HG02981 (cell line): ENCODE data around the gene RASSF4.

Experiments
- ATAC-seq: cut with Tn5 transposase; IDR thresholded peaks from one replicate; pipeline ENCODE4 v1.9.1; 2021; ENCODE audit warnings: mild to moderate bottlenecking, moderate library complexity; ENCODE audit not compliant: unreplicated experiment

RASSF4 gene

GRCh38 chr10:44985175-44985681, 25.6 kb downstream of the RASSF4 start:
- ATAC-seq: no peak

GRCh38 chr10:44986179-44986578, 26.6 kb downstream of the RASSF4 start:
- no peak for ATAC-seq

- ATAC-seq: no peak
These were observed 27.1 kb downstream of the RASSF4 start for GRCh38 chr10:44986670-44987069.

- no peak for ATAC-seq
These were observed 29.5 kb downstream of the RASSF4 start for GRCh38 chr10:44988957-44989585.

- ATAC-seq: no peak
These were observed 30.1 kb downstream of the RASSF4 start for GRCh38 chr10:44989597-44990301.

GRCh38 chr10:44990302-44990655, 30.7 kb downstream of the RASSF4 start:
- no peak for ATAC-seq

GRCh38 chr10:44990965-44991364, 31.4 kb downstream of the RASSF4 start:
- no peak for ATAC-seq

GRCh38 chr10:44991571-44991970, 32.0 kb downstream of the RASSF4 start:
- ATAC-seq: no peak

- no peak for ATAC-seq
These were observed 32.6 kb downstream of the RASSF4 start for GRCh38 chr10:44992070-44992731.

- no peak for ATAC-seq
These were observed 33.2 kb downstream of the RASSF4 start for GRCh38 chr10:44992732-44993225.

- ATAC-seq: no peak
These were observed 33.8 kb downstream of the RASSF4 start for GRCh38 chr10:44993226-44993921.

- no peak for ATAC-seq
These were observed 34.5 kb downstream of the RASSF4 start for GRCh38 chr10:44993922-44994751.

GRCh38 chr10:44994752-44995530, 35.3 kb downstream of the RASSF4 start:
- ATAC-seq: no peak

GRCh38 chr10:44995581-44995913, 35.9 kb downstream of the RASSF4 start:
- ATAC-seq: no peak

- no peak for ATAC-seq
These were observed 36.5 kb downstream of the RASSF4 start for GRCh38 chr10:44995914-44996669.

GRCh38 chr10:44997105-44997748, 37.6 kb downstream of the RASSF4 start:
- no peak for ATAC-seq

- ATAC-seq: no peak
These were observed 38.6 kb downstream of the RASSF4 start for GRCh38 chr10:44998146-44998631.

- peak; percentile 2 for ATAC-seq
These were observed 40.6 kb downstream of the RASSF4 start for GRCh38 chr10:45000138-45000751.
